ENCODE measurements around the gene NRIP3. TPM values are rescaled to one million over a fixed set of nuclear protein-coding genes. Genes with fewer than 3 reads are reported as not detected.

NRIP3 gene
- total RNA-seq (2014; rRNA removed) = not detected in 2 replicates
- Bru-seq, nascent RNA = percentile 4 among the genes with signal in this experiment
- percentile 29 among the genes with signal in this experiment for BruChase-seq, experiment 1, labeled RNA remaining after a 6-hour chase
- percentile 17 among the genes with signal in this experiment for BruChase-seq, experiment 2, labeled RNA remaining after a 2-hour chase
- long read RNA-seq = 0 reads

- Histone ChIP-seq H4K20me1 (ENCODE audit: low read length) (no peaks in the 10 kb centered on the region), H3K9me3 (ENCODE audit: low read length) (no peaks in the 10 kb centered on the region), H3K4me3 (ENCODE audit: low read length) (no peak within 1 kb of the TSS), H3K4me1 (ENCODE audit: insufficient read depth, low read length) (peaks cover 9% of the 10 kb centered on the region; the same call in 1 of the 2 replicates), H3K9me2 (replicated peaks; ENCODE audit: low read length) (no peaks in the 10 kb centered on the region), H3K79me2 (ENCODE audit: low read length) (no peaks in the 10 kb centered on the region), H3F3A (ENCODE audit: low read length, unreplicated experiment) (no peaks in the 10 kb centered on the region), H3K4me2 (ENCODE audit: low read length) (no peak within 1 kb of the TSS), H3K27ac (ENCODE audit: low read length) (no peak within 1 kb of the TSS), H3K9ac (ENCODE audit: low read length) (no peak within 1 kb of the TSS), H3K36me3 (ENCODE audit: low read depth, low read length) (no peaks in the 10 kb centered on the region), H3K27me3 (ENCODE audit: low read length) (no peaks in the 10 kb centered on the region), H2AFZ (ENCODE audit: low read length) (no peak within 1 kb of the TSS)
- no peak for ATAC-seq
- intact Hi-C loops (cut with micrococcal nuclease) = no loop called here
- no peak for DNase-seq
- no peak for TF ChIP-seq EZH2 (IDR thresholded peaks at IDR 0.05; ENCODE audit: low read length, unreplicated experiment)
- TF ChIP-seq CTCF (conservative IDR thresholded peaks at IDR 0.05; ENCODE audit: low read depth, low read length) = no peak
- no peak for TF ChIP-seq EZH2phosphoT487 (IDR thresholded peaks at IDR 0.05; ENCODE audit: borderline replicate concordance, low read length)
- POLR2A ChIA-PET (ENCODE audit: unreplicated experiment) = no interaction called here
- CTCF ChIA-PET = no interaction called here
- BruUV-seq (replicated peaks) = no TSS peak
These were observed at the start of gene NRIP3 for GRCh38 chr11:9003573-9004182. Gene NRIP3, minus strand, starts transcription at chr11:9004001. Its CDS starts 66 bp downstream, at chr11:9003935.

GRCh38 chr11:9052316-9052715 lies 48.5 kb upstream of the NRIP3 start:
- Histone ChIP-seq H3K36me3 (ENCODE audit: low read depth, low read length) (no peaks in the 10 kb centered on the region), H3K9me2 (replicated peaks; ENCODE audit: low read length) (no peaks in the 10 kb centered on the region), H3K4me3 (ENCODE audit: low read length) (no peak overlapping the region), H3K9ac (ENCODE audit: low read length) (no peak overlapping the region), H3K27me3 (ENCODE audit: low read length) (no peaks in the 10 kb centered on the region), H3K79me2 (ENCODE audit: low read length) (no peaks in the 10 kb centered on the region), H3K9me3 (ENCODE audit: low read length) (no peaks in the 10 kb centered on the region), H3K4me2 (ENCODE audit: low read length) (no peak overlapping the region), H3K27ac (ENCODE audit: low read length) (no peak overlapping the region), H4K20me1 (ENCODE audit: low read length) (no peaks in the 10 kb centered on the region), H3K4me1 (ENCODE audit: insufficient read depth, low read length) (peaks cover 5% of the 10 kb centered on the region; the same call in 1 of the 2 replicates), H3F3A (ENCODE audit: low read length, unreplicated experiment) (no peaks in the 10 kb centered on the region), H2AFZ (ENCODE audit: low read length) (no peak overlapping the region)
- ChIA-PET POLR2A (ENCODE audit: unreplicated experiment) (no interaction called here), CTCF (no interaction called here)
- DNase-seq (no peak), ATAC-seq (no peak)
- intact Hi-C loops (cut with micrococcal nuclease) = no loop called here
- no peak for TF ChIP-seq EZH2phosphoT487 (IDR thresholded peaks at IDR 0.05; ENCODE audit: borderline replicate concordance, low read length)
- BruUV-seq (replicated peaks) = no TSS peak

GRCh38 chr11:9049959-9050358 lies 46.2 kb upstream of the NRIP3 start:
- intact Hi-C loops (cut with micrococcal nuclease) = no loop called here
- no peak for ATAC-seq

More at GRCh38 chr11:9049959-9050358, 46.2 kb upstream of the NRIP3 start:
- H3K4me3 ChIP-seq (ENCODE audit: low read length) = no peak overlapping the region
- no peak overlapping the region for H2AFZ ChIP-seq (ENCODE audit: low read length)
- H3K9ac ChIP-seq (ENCODE audit: low read length) = no peak overlapping the region
- H4K20me1 ChIP-seq (ENCODE audit: low read length) = no peaks in the 10 kb centered on the region
- H3K9me2 ChIP-seq (replicated peaks; ENCODE audit: low read length) = no peaks in the 10 kb centered on the region
- CTCF ChIA-PET = no interaction called here
- no peaks in the 10 kb centered on the region for H3K27me3 ChIP-seq (ENCODE audit: low read length)
- POLR2A ChIA-PET (ENCODE audit: unreplicated experiment) = no interaction called here
- H3K27ac ChIP-seq (ENCODE audit: low read length) = no peak overlapping the region
- H3F3A ChIP-seq (ENCODE audit: low read length, unreplicated experiment) = no peaks in the 10 kb centered on the region
- BruUV-seq (replicated peaks) = no TSS peak
- H3K36me3 ChIP-seq (ENCODE audit: low read depth, low read length) = no peaks in the 10 kb centered on the region
- TF ChIP-seq EZH2 (IDR thresholded peaks at IDR 0.05; ENCODE audit: low read length, unreplicated experiment) (no peak), EZH2phosphoT487 (IDR thresholded peaks at IDR 0.05; ENCODE audit: borderline replicate concordance, low read length) (no peak), CTCF (conservative IDR thresholded peaks at IDR 0.05; ENCODE audit: low read depth, low read length) (no peak)
- no peak for DNase-seq
- peaks cover 5% of the 10 kb centered on the region; the same call in 1 of the 2 replicates for H3K4me1 ChIP-seq (ENCODE audit: insufficient read depth, low read length)
- no peak overlapping the region for H3K4me2 ChIP-seq (ENCODE audit: low read length)
- H3K9me3 ChIP-seq (ENCODE audit: low read length) = no peaks in the 10 kb centered on the region
- no peaks in the 10 kb centered on the region for H3K79me2 ChIP-seq (ENCODE audit: low read length)

Data from PC-3 (cell line).